ENCODE data around the gene MPV17L.
"Not testable (repeated sequence)": the region's sequence is repeated elsewhere in the genome, so short reads cannot be mapped to it uniquely, and the experiment has no call there.

MPV17L gene

DNA sequence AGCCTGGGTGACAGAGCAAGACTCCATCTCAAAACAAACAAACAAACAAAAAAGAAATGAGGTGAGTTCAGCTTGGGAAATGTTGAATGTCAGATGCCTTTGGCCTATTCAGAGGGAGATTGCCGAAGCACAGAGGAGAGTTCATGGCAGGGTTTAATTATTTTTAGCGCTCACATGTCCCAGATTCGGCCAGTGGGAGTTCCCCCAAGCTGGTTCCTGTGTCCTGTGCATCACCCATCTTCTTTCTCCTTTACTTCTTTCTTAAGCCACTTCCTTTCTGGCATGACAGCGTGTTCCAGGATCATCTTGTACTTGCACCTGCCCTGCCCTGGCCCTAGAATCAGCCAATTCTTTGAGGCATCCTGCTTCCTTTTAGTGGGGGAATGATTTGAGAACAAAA, 9.2 kb downstream of the MPV17L start:
- H3K27ac ChIP-seq (ENCODE audit: low read depth, low read length) = no peak overlapping the region

DNA sequence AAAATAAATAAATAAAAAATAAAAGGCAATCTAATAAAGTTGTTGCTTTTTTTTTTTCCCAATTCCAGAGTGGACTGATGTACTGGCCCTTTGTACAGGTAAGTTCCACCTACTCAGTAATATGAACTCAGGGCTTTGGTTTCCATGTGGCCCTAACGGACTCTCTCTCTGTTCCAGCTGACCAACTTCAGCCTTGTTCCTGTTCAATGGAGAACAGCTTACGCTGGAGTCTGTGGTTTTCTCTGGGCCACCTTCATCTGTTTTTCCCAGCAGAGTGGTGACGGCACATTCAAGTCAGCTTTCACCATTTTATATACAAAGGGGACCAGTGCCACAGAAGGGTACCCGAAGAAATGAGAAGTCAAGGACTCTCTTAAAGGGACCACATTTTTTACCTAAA, 12.2 kb downstream of the MPV17L start:
- H3K4me3 ChIP-seq (ENCODE audit: low read depth in 1 of 2, low read length in 2 of 2); H3K27me3 ChIP-seq (ENCODE audit: control insufficient read depth in 1 of 2, insufficient read depth in 2 of 2, low read length in 2 of 2); H3K4me1 ChIP-seq (ENCODE audit: control insufficient read depth in 1 of 2, insufficient read depth in 2 of 2, low read length in 2 of 2); H3K36me3 ChIP-seq (ENCODE audit: control insufficient read depth in 1 of 2, insufficient read depth in 2 of 2, low read length in 2 of 2); H3K9ac ChIP-seq (ENCODE audit: low read depth in 1 of 2, low read length in 2 of 2); H3K27ac ChIP-seq (ENCODE audit: low read depth, low read length); H3K9me3 ChIP-seq (ENCODE audit: control insufficient read depth in 1 of 2, low read length in 2 of 2): not testable (repeated sequence)

More for the DNA sequence above, 9.2 kb downstream of the MPV17L start:
- Histone ChIP-seq H3K9ac (ENCODE audit: low read depth in 1 of 2, low read length in 2 of 2) (no peak overlapping the region), H3K4me3 (ENCODE audit: low read depth in 1 of 2, low read length in 2 of 2) (no peak overlapping the region), H3K4me1 (ENCODE audit: control insufficient read depth in 1 of 2, insufficient read depth in 2 of 2, low read length in 2 of 2) (no peaks in the 10 kb centered on the region), H3K27me3 (ENCODE audit: control insufficient read depth in 1 of 2, insufficient read depth in 2 of 2, low read length in 2 of 2) (no peaks in the 10 kb centered on the region), H3K9me3 (ENCODE audit: control insufficient read depth in 1 of 2, low read length in 2 of 2) (no peaks in the 10 kb centered on the region), H3K36me3 (ENCODE audit: control insufficient read depth in 1 of 2, insufficient read depth in 2 of 2, low read length in 2 of 2) (peaks cover 0 to 14% of the 10 kb centered on the region in 2 donors)

DNA sequence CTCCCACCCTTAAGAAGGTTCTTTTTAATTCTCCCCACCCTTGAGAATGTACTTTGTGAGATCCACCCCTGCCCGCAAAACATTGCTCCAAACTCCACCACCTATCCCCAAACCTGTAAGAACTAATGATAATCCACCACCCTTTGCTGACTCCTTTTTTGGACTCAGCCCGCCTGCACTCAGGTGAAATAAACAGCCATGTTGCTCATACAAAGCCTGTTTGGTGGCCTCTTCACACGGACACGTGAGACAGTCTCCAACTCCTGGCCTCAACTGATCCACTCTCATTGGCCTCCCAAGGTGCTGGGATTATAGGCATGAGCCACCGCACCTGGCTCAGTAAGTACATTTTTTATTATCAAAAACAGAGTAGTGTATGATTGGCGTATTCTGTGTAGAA, 13.9 kb downstream of the MPV17L start:
- not testable (repeated sequence) for H3K36me3 ChIP-seq (ENCODE audit: control insufficient read depth in 1 of 2, insufficient read depth in 2 of 2, low read length in 2 of 2); H3K27me3 ChIP-seq (ENCODE audit: control insufficient read depth in 1 of 2, insufficient read depth in 2 of 2, low read length in 2 of 2); H3K4me1 ChIP-seq (ENCODE audit: control insufficient read depth in 1 of 2, insufficient read depth in 2 of 2, low read length in 2 of 2); H3K4me3 ChIP-seq (ENCODE audit: low read depth in 1 of 2, low read length in 2 of 2); H3K9ac ChIP-seq (ENCODE audit: low read depth in 1 of 2, low read length in 2 of 2); H3K27ac ChIP-seq (ENCODE audit: low read depth, low read length); H3K9me3 ChIP-seq (ENCODE audit: control insufficient read depth in 1 of 2, low read length in 2 of 2)

DNA sequence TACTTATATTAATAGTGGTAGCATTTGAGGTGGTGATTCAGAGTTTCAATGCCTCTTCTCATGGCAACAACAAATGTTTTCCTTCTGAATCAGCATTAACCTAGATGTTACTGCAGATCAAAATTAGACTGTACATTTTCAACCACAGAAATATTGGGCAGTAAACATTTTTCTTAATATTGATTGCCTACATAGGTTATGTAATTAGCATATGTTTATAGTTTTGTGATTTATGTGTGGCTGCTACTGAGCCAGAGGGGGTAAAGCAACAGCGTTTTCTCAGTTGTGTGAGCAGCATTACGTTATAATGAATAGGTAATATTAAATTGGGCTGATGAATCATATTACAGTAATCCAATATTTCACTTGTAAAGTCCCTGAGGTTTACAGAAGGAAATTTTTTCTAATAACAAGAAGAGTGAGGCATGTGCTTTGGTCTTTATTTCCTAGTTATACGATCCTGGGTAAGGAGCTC, 20.0 kb downstream of the MPV17L start:
- Histone ChIP-seq H3K4me3 (ENCODE audit: low read depth in 1 of 2, low read length in 2 of 2) (no peak overlapping the region), H3K9me3 (ENCODE audit: control insufficient read depth in 1 of 2, low read length in 2 of 2) (no peaks in the 10 kb centered on the region), H3K4me1 (ENCODE audit: control insufficient read depth in 1 of 2, insufficient read depth in 2 of 2, low read length in 2 of 2) (no peaks in the 10 kb centered on the region), H3K9ac (ENCODE audit: low read depth in 1 of 2, low read length in 2 of 2) (no peak overlapping the region), H3K27ac (ENCODE audit: low read depth, low read length) (no peak overlapping the region), H3K27me3 (ENCODE audit: control insufficient read depth in 1 of 2, insufficient read depth in 2 of 2, low read length in 2 of 2) (no peaks in the 10 kb centered on the region), H3K36me3 (ENCODE audit: control insufficient read depth in 1 of 2, insufficient read depth in 2 of 2, low read length in 2 of 2) (no peaks in the 10 kb centered on the region)

DNA sequence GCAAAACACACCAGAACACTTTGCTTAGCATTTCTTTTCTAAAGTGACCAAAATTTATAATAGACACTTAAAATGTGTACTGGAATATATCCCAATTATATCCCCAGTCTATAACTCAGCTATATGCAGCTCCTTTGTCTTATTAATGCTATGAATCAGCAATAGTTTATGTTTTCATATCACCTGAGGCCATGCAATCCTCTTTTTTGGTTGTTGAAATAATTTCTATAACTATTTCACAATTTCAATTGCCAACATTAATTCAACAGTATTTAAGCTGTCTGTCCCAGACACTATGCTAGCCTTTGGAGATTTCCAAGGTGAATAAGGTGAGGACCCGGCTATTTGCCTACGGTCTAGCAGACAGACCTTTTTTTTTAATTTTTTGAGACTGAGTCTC, 21.6 kb downstream of the MPV17L start:
- no peaks in the 10 kb centered on the region for H3K36me3 ChIP-seq (ENCODE audit: control insufficient read depth in 1 of 2, insufficient read depth in 2 of 2, low read length in 2 of 2)
- H3K4me3 ChIP-seq (ENCODE audit: low read depth in 1 of 2, low read length in 2 of 2) = no peak overlapping the region
- no peak overlapping the region for H3K27ac ChIP-seq (ENCODE audit: low read depth, low read length)
- no peak overlapping the region for H3K9ac ChIP-seq (ENCODE audit: low read depth in 1 of 2, low read length in 2 of 2)
- H3K9me3 ChIP-seq (ENCODE audit: control insufficient read depth in 1 of 2, low read length in 2 of 2) = no peaks in the 10 kb centered on the region
- H3K4me1 ChIP-seq (ENCODE audit: control insufficient read depth in 1 of 2, insufficient read depth in 2 of 2, low read length in 2 of 2) = peaks cover 0 to 2% of the 10 kb centered on the region in 2 donors
- H3K27me3 ChIP-seq (ENCODE audit: control insufficient read depth in 1 of 2, insufficient read depth in 2 of 2, low read length in 2 of 2) = no peaks in the 10 kb centered on the region

DNA sequence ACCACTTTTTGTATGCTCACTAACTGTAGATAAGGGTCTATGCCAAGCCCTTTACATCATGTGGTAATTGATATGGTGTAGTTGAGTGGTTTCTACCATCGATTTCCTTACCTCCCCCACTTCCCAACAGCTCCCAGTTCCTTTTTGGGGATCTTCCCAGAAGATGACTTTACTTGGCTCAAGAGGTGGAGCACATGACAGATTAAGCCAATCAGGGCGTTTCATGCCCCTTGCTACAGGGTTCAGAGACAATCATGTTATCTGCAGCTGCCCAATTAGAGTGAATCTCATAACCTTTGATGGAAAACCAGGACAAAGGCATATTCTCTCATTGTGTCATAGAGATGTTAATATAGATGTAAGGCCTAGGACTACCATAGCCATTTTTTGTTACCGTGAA, 22.7 kb downstream of the MPV17L start:
- Histone ChIP-seq H3K4me1 (ENCODE audit: control insufficient read depth in 1 of 2, insufficient read depth in 2 of 2, low read length in 2 of 2) (peaks cover 0 to 5% of the 10 kb centered on the region in 2 donors), H3K27ac (ENCODE audit: low read depth, low read length) (no peak overlapping the region), H3K36me3 (ENCODE audit: control insufficient read depth in 1 of 2, insufficient read depth in 2 of 2, low read length in 2 of 2) (no peaks in the 10 kb centered on the region), H3K4me3 (ENCODE audit: low read depth in 1 of 2, low read length in 2 of 2) (no peak overlapping the region), H3K27me3 (ENCODE audit: control insufficient read depth in 1 of 2, insufficient read depth in 2 of 2, low read length in 2 of 2) (no peaks in the 10 kb centered on the region), H3K9me3 (ENCODE audit: control insufficient read depth in 1 of 2, low read length in 2 of 2) (no peaks in the 10 kb centered on the region), H3K9ac (ENCODE audit: low read depth in 1 of 2, low read length in 2 of 2) (no peak overlapping the region)

DNA sequence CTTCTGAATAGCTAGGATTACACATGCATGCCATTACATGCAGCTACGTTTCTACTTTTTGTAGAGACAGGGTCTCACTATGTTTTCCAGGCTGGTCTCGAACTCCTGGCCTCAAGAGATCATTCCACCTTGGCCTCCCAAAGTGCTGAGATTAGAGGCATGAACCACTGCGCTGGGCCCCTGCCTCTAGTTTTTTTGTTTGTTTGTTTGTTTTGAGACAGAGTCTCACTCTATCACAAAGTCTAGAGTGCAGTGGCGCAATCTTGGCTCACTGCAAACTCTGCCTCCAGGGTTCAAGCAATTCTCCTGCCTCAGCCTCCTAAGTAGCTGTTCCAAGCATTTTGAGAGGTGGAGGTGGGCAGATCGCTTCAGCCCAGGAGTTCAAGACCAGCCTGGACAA, 26.1 kb downstream of the MPV17L start:
- not testable (repeated sequence) for H3K4me1 ChIP-seq (ENCODE audit: control insufficient read depth in 1 of 2, insufficient read depth in 2 of 2, low read length in 2 of 2); H3K9ac ChIP-seq (ENCODE audit: low read depth in 1 of 2, low read length in 2 of 2); H3K36me3 ChIP-seq (ENCODE audit: control insufficient read depth in 1 of 2, insufficient read depth in 2 of 2, low read length in 2 of 2); H3K27ac ChIP-seq (ENCODE audit: low read depth, low read length); H3K27me3 ChIP-seq (ENCODE audit: control insufficient read depth in 1 of 2, insufficient read depth in 2 of 2, low read length in 2 of 2); H3K9me3 ChIP-seq (ENCODE audit: control insufficient read depth in 1 of 2, low read length in 2 of 2); H3K4me3 ChIP-seq (ENCODE audit: low read depth in 1 of 2, low read length in 2 of 2)

DNA sequence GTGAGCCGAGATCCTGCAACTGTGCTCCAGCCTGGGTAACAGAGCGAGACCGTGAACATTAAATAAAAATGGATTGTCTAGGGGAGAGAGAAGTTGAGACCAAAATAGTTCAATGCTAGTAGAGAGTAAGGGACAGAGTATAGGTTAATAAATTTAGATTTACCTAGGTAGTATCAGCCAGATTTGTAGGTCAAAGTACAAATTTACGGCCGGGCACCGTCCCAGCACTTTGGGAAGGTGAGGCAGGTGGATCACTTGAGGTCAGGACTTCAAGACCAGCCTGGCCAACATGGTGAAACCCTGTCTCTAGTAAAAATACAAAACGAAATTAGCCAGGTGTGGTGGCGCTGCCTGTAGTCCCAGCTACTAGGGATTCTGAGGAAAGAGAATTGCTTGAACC, 26.7 kb downstream of the MPV17L start:
- no peaks in the 10 kb centered on the region for H3K36me3 ChIP-seq (ENCODE audit: control insufficient read depth in 1 of 2, insufficient read depth in 2 of 2, low read length in 2 of 2)
- no peak overlapping the region for H3K9ac ChIP-seq (ENCODE audit: low read depth in 1 of 2, low read length in 2 of 2)
- no peak overlapping the region for H3K27ac ChIP-seq (ENCODE audit: low read depth, low read length)
- peaks cover 0 to 5% of the 10 kb centered on the region in 2 donors for H3K4me1 ChIP-seq (ENCODE audit: control insufficient read depth in 1 of 2, insufficient read depth in 2 of 2, low read length in 2 of 2)
- H3K27me3 ChIP-seq (ENCODE audit: control insufficient read depth in 1 of 2, insufficient read depth in 2 of 2, low read length in 2 of 2) = no peaks in the 10 kb centered on the region
- H3K9me3 ChIP-seq (ENCODE audit: control insufficient read depth in 1 of 2, low read length in 2 of 2) = no peaks in the 10 kb centered on the region
- H3K4me3 ChIP-seq (ENCODE audit: low read depth in 1 of 2, low read length in 2 of 2) = no peak overlapping the region

DNA sequence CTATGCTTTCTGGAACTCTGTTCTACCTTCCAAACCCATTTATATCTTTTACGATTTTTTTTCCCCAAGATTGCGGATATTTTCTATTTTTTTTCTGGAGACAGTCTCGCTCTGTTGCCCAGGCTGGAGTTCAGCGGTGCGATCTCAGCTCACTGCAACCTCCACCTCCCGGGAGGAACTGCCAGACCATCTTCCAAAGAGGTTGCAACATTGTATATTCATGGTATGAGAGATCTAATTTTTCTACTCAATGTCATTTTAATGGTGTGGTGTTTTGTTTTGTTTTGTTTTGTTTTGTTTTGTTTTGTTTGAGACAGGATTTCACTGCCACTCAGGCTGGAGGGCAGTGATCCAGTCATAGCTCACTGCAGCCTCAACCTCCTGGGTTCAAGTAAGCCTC, 30.3 kb downstream of the MPV17L start:
- Histone ChIP-seq H3K9me3 (ENCODE audit: control insufficient read depth in 1 of 2, low read length in 2 of 2) (no peaks in the 10 kb centered on the region), H3K9ac (ENCODE audit: low read depth in 1 of 2, low read length in 2 of 2) (no peak overlapping the region), H3K27me3 (ENCODE audit: control insufficient read depth in 1 of 2, insufficient read depth in 2 of 2, low read length in 2 of 2) (no peaks in the 10 kb centered on the region), H3K4me1 (ENCODE audit: control insufficient read depth in 1 of 2, insufficient read depth in 2 of 2, low read length in 2 of 2) (peaks cover 0 to 5% of the 10 kb centered on the region in 2 donors), H3K36me3 (ENCODE audit: control insufficient read depth in 1 of 2, insufficient read depth in 2 of 2, low read length in 2 of 2) (no peaks in the 10 kb centered on the region), H3K27ac (ENCODE audit: low read depth, low read length) (no peak overlapping the region), H3K4me3 (ENCODE audit: low read depth in 1 of 2, low read length in 2 of 2) (no peak overlapping the region)

DNA sequence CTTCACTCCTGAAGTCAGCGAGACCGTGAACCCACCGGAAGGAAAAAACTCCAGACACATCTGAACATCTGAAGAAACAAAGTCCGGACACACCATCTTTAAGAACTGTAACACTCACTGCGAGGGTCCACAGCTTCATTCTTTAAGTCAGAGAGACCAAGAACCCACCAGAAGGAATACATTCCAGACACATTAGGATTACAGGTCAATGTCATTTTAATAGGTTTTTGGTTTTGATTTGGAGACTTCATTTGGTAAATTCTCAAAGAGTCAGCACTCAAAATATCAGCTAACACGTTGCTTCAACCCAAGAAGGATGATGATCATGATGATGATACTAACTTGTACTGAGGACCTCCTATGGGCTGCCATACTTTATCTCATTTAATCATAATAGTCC, 31.2 kb downstream of the MPV17L start:
- no peaks in the 10 kb centered on the region for H3K36me3 ChIP-seq (ENCODE audit: control insufficient read depth in 1 of 2, insufficient read depth in 2 of 2, low read length in 2 of 2)
- H3K4me3 ChIP-seq (ENCODE audit: low read depth in 1 of 2, low read length in 2 of 2) = no peak overlapping the region
- no peak overlapping the region for H3K27ac ChIP-seq (ENCODE audit: low read depth, low read length)
- H3K4me1 ChIP-seq (ENCODE audit: control insufficient read depth in 1 of 2, insufficient read depth in 2 of 2, low read length in 2 of 2) = peaks cover 0 to 5% of the 10 kb centered on the region in 2 donors
- no peaks in the 10 kb centered on the region for H3K27me3 ChIP-seq (ENCODE audit: control insufficient read depth in 1 of 2, insufficient read depth in 2 of 2, low read length in 2 of 2)
- H3K9ac ChIP-seq (ENCODE audit: low read depth in 1 of 2, low read length in 2 of 2) = no peak overlapping the region
- no peaks in the 10 kb centered on the region for H3K9me3 ChIP-seq (ENCODE audit: control insufficient read depth in 1 of 2, low read length in 2 of 2)

DNA sequence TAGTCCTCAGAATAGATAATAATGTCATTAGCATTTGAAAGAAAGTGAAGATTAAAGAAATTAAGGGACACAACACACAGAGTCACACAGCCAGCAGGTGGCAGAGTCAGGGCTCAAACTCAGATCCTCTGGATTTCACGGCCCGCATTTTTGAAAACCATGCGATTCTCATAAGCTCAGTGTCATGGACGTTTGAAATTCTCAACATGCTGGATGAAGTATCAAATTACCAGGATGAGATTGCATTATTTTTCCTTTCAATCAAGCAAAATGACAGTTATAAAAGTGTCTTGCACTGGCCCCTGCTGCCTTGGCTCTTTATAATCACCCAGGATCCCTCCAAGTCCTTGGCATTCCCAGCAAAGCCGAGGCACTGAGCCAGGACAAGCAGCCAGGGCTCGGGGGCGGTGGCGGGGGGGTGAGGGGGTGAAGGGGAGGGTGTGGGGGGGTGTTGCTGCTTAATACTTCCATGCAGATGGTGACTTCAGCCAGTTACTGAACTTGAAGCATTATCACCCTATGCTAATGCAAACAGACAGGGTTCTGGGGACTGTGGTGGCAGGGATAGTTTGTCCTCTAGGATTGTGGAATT, 32.2 kb downstream of the MPV17L start:
- H3K4me1 ChIP-seq (ENCODE audit: control insufficient read depth in 1 of 2, insufficient read depth in 2 of 2, low read length in 2 of 2) = no peaks in the 10 kb centered on the region
- no peaks in the 10 kb centered on the region for H3K27me3 ChIP-seq (ENCODE audit: control insufficient read depth in 1 of 2, insufficient read depth in 2 of 2, low read length in 2 of 2)
- no peak overlapping the region for H3K9ac ChIP-seq (ENCODE audit: low read depth in 1 of 2, low read length in 2 of 2)
- H3K4me3 ChIP-seq (ENCODE audit: low read depth in 1 of 2, low read length in 2 of 2) = no peak overlapping the region
- no peak overlapping the region for H3K27ac ChIP-seq (ENCODE audit: low read depth, low read length)
- H3K9me3 ChIP-seq (ENCODE audit: control insufficient read depth in 1 of 2, low read length in 2 of 2) = no peaks in the 10 kb centered on the region
- no peaks in the 10 kb centered on the region for H3K36me3 ChIP-seq (ENCODE audit: control insufficient read depth in 1 of 2, insufficient read depth in 2 of 2, low read length in 2 of 2)

Data from duodenal mucosa (tissue), 2 donors.